HEK293 (cell line): ENCODE results near the gene MRM1.
A peak's percentile ranks its signal among the peaks of the same experiment; 100 is the strongest.

ENCODE experiments used
- CTCF ChIA-PET: fragments of 350-600 bp; formaldehyde crosslinking; extraction: SDS; loops from one replicate; lab custom pipeline; 2021; ENCODE audit warnings: antibody characterized with exemption; lab: Yijun Ruan, JAX
- POLR2A ChIA-PET: fragments of 300-600 bp; formaldehyde crosslinking; extraction: SDS; loops from one replicate; lab custom pipeline; 2020; ENCODE audit warnings: antibody characterized with exemption, inconsistent platforms; lab: Yijun Ruan, JAX
- H3K27ac ChIP-seq: fragments of 200-500 bp; sonication (Bioruptor generic); 2 replicates; pipeline ENCODE4 v1.5.1; 2014; ENCODE audit warnings: low read depth, low read length, control low read depth, inconsistent platforms; ENCODE audit errors: extremely low read depth
- H3K36me3 ChIP-seq, 2 experiments: fragments of 200-500 bp in 1 of 2; sonication (Bioruptor generic) in 1 of 2; 1 replicate in 1 of 2; 2 replicates in 1 of 2; pipeline ENCODE4 v1.5.1; 2014 to 2017; ENCODE audit warnings: inconsistent platforms in 2 of 2, low read length in 2 of 2; ENCODE audit not compliant: control insufficient read depth in 2 of 2, insufficient read depth in 1 of 2
- H3K4me1 ChIP-seq: fragments of 200-500 bp; sonication (Bioruptor generic); 2 replicates; pipeline ENCODE4 v1.5.1; 2014; ENCODE audit warnings: mild to moderate bottlenecking, low read length, inconsistent platforms; ENCODE audit not compliant: control insufficient read depth, insufficient read depth
- H3K4me3 ChIP-seq: 2 replicates; pipeline ENCODE4 v1.5.1; 2011; ENCODE audit warnings: low read depth, mild to moderate bottlenecking, control low read depth, low read length, moderate library complexity
- H3K9me3 ChIP-seq: fragments of 200-500 bp; sonication (Bioruptor generic); 2 replicates; pipeline ENCODE4 v1.5.1; 2014; ENCODE audit warnings: low read depth, low read length, inconsistent platforms; ENCODE audit not compliant: control insufficient read depth, insufficient read depth
- CTCF ChIP-seq: fragments of 450-650 bp; formaldehyde crosslinking; IDR thresholded peaks from 2 replicates; pipeline ENCODE4 v1.5.1; 2016; ENCODE audit warnings: missing biosample characterization, missing genetic modification characterization
- EGR2 ChIP-seq: fragments of 450-650 bp; formaldehyde crosslinking; IDR thresholded peaks from 2 replicates; pipeline ENCODE4 v1.5.1; 2016; ENCODE audit warnings: low read depth, missing biosample characterization, missing genetic modification characterization
- GFI1B ChIP-seq: fragments of 450-650 bp; formaldehyde crosslinking; IDR thresholded peaks from 2 replicates; pipeline ENCODE4 v1.5.1; 2016; ENCODE audit warnings: missing biosample characterization, missing genetic modification characterization
- SCRT2 ChIP-seq: fragments of 450-650 bp; formaldehyde crosslinking; IDR thresholded peaks from 2 replicates; pipeline ENCODE4 v1.5.1; 2016; ENCODE audit warnings: missing biosample characterization, missing genetic modification characterization
- WT1 ChIP-seq: fragments of 450-650 bp; formaldehyde crosslinking; IDR thresholded peaks from 2 replicates; pipeline ENCODE4 v1.5.1; 2016; ENCODE audit warnings: missing biosample characterization, missing genetic modification characterization
- YY2 ChIP-seq: fragments of 450-650 bp; formaldehyde crosslinking; IDR thresholded peaks from 2 replicates; pipeline ENCODE4 v1.5.1; 2016; ENCODE audit warnings: missing biosample characterization, missing genetic modification characterization
- ZBTB20 ChIP-seq: fragments of 450-650 bp; formaldehyde crosslinking; IDR thresholded peaks from 2 replicates; pipeline ENCODE4 v1.5.1; 2016; ENCODE audit warnings: missing biosample characterization, missing genetic modification characterization
- ZIC2 ChIP-seq: fragments of 450-650 bp; formaldehyde crosslinking; IDR thresholded peaks from 2 replicates; pipeline ENCODE4 v1.5.1; 2016; ENCODE audit warnings: missing biosample characterization, missing genetic modification characterization
- ZNF148 ChIP-seq: fragments of 450-650 bp; formaldehyde crosslinking; IDR thresholded peaks from 2 replicates; pipeline ENCODE4 v1.5.0; 2017; ENCODE audit warnings: missing biosample characterization, missing genetic modification characterization, borderline replicate concordance
- ZNF16 ChIP-seq: fragments of 450-650 bp; formaldehyde crosslinking; IDR thresholded peaks from 2 replicates; pipeline ENCODE4 v1.5.1; 2016; ENCODE audit warnings: low read depth, missing biosample characterization, missing genetic modification characterization
- ZNF169 ChIP-seq: fragments of 450-650 bp; formaldehyde crosslinking; IDR thresholded peaks from 2 replicates; pipeline ENCODE4 v1.5.1; 2016; ENCODE audit warnings: missing biosample characterization, missing genetic modification characterization
- ZNF184 ChIP-seq: fragments of 450-650 bp; IDR thresholded peaks from 2 replicates; pipeline ENCODE4 v1.5.1; 2018; ENCODE audit warnings: missing biosample characterization, mild to moderate bottlenecking, missing genetic modification characterization
- ZNF2 ChIP-seq: fragments of 450-650 bp; formaldehyde crosslinking; IDR thresholded peaks from 2 replicates; pipeline ENCODE4 v1.5.1; 2016; ENCODE audit warnings: missing biosample characterization, missing genetic modification characterization
- ZNF24 ChIP-seq: fragments of 450-650 bp; formaldehyde crosslinking; IDR thresholded peaks from 2 replicates; pipeline ENCODE4 v1.5.1; 2016; ENCODE audit warnings: missing biosample characterization, missing genetic modification characterization
- ZNF280D ChIP-seq: fragments of 450-650 bp; formaldehyde crosslinking; IDR thresholded peaks from 2 replicates; pipeline ENCODE4 v1.5.1; 2016; ENCODE audit warnings: missing biosample characterization, missing genetic modification characterization
- ZNF335 ChIP-seq: fragments of 450-650 bp; formaldehyde crosslinking; conservative IDR thresholded peaks from 2 replicates; pipeline ENCODE4 v1.5.1; 2016; ENCODE audit warnings: missing biosample characterization, missing genetic modification characterization
- ZNF394 ChIP-seq: fragments of 450-650 bp; formaldehyde crosslinking; IDR thresholded peaks from 2 replicates; pipeline ENCODE4 v1.5.1; 2016; ENCODE audit warnings: missing biosample characterization, missing genetic modification characterization, mild to moderate bottlenecking, moderate library complexity, borderline replicate concordance
- ZNF518A ChIP-seq: fragments of 450-650 bp; formaldehyde crosslinking; conservative IDR thresholded peaks from 2 replicates; pipeline ENCODE4 v1.5.1; 2016; ENCODE audit warnings: low read depth, missing biosample characterization, missing genetic modification characterization
- ZNF529 ChIP-seq: fragments of 450-650 bp; formaldehyde crosslinking; IDR thresholded peaks from 2 replicates; pipeline ENCODE4 v1.5.1; 2017; ENCODE audit warnings: missing genetic modification characterization, missing biosample characterization; ENCODE audit not compliant: insufficient replicate concordance
- ZNF544 ChIP-seq: fragments of 450-650 bp; formaldehyde crosslinking; IDR thresholded peaks from 2 replicates; pipeline ENCODE4 v1.5.0; 2017; ENCODE audit warnings: missing biosample characterization, missing genetic modification characterization

Gene MRM1

GRCh38 chr17:36600465-36600864 is 918 bp upstream of the MRM1 start:
- TF ChIP-seq ZNF529 (no peak), ZNF2 (tag by site-specific recombination) (no peak), ZNF184 (tag by site-specific recombination) (no peak), WT1 (tag by site-specific recombination) (no peak), ZNF280D (tag by site-specific recombination) (no peak), ZNF24 (tag by site-specific recombination) (no peak), ZNF518A (tag by site-specific recombination) (no peak), ZIC2 (tag by site-specific recombination) (no peak), ZNF335 (tag by site-specific recombination) (no peak), ZNF544 (tag by site-specific recombination) (no peak), ZNF16 (no peak), EGR2 (no peak), GFI1B (tag by site-specific recombination) (no peak)
- TF ChIP-seq, all 188 proteins: peak for 0
- Histone ChIP-seq H3K36me3 (peaks cover 4 to 54% of the 10 kb centered on the region in 2 experiments; a peak in 2 of 3 replicates), H3K4me1 (peaks cover 9% of the 10 kb centered on the region; the same call in 1 of the 2 replicates), H3K4me3 (no peak overlapping the region), H3K27ac (peak overlapping the region; percentile 56), H3K9me3 (no peaks in the 10 kb centered on the region)
- CTCF ChIA-PET: interaction anchor here (0.7 to 3.6 kb wide), 4 partner anchors 8 to 117 kb away, joined by 3 to 32 read pairs (median 11); partner anchors contain the start of gene DHRS11
- POLR2A ChIA-PET: interaction anchor here (0.8 to 3.8 kb wide), 8 partner anchors 8 to 105 kb away, joined by 3 to 70 read pairs (median 3); partner anchors contain the start of genes DHRS11 and GGNBP2

GRCh38 chr17:36600936-36601302 is 464 bp upstream of the MRM1 start:
- peaks cover 9% of the 10 kb centered on the region; the same call in 1 of the 2 replicates for H3K4me1 ChIP-seq

More at GRCh38 chr17:36600936-36601302, 464 bp upstream of the MRM1 start:
- TF ChIP-seq ZNF169 (tag by site-specific recombination) (no peak), ZBTB20 (tag by site-specific recombination) (peak; percentile 43; the same call in 1 of the 2 replicates), SCRT2 (0 out of 2 replicates have a peak, but pooled peaks have one; percentile 25), ZNF394 (tag by site-specific recombination) (no peak), CTCF (tag by site-specific recombination) (peak; percentile 76; the same call in 1 of the 2 replicates), YY2 (tag by site-specific recombination) (peak; percentile 47; the same call in 1 of the 2 replicates), ZNF148 (no peak), EGR2 (no peak)
- Histone ChIP-seq H3K9me3 (no peaks in the 10 kb centered on the region), H3K4me3 (peak overlapping the region; percentile 88), H3K27ac (peak overlapping the region; percentile 56), H3K36me3 (peaks cover 4 to 52% of the 10 kb centered on the region in 2 experiments; a peak in 2 of 3 replicates)
- POLR2A ChIA-PET: interaction anchor here (0.5 to 3.8 kb wide), 18 partner anchors 8 to 775 kb away, joined by 3 to 70 read pairs (median 3); partner anchors contain the start of genes DHRS11, GGNBP2, MYO19 and PIGW
- CTCF ChIA-PET: interaction anchor here (0.6 to 3.7 kb wide), 7 partner anchors 9 to 639 kb away, joined by 3 to 32 read pairs (median 7); partner anchors contain the start of genes DHRS11, MYO19 and PIGW
